Lung (tissue), 12 donors: ENCODE results near the gene ZNF555. TPM values are rescaled to one million over a fixed set of nuclear protein-coding genes. Genes with fewer than 3 reads are reported as not detected.
"Not testable (repeated sequence)": the region's sequence is repeated elsewhere in the genome, so short reads cannot be mapped to it uniquely, and the experiment has no call there.

Experiments
- ATAC-seq: fragments of 200-7000 bp; cut with Tn5 transposase; one replicate; pipeline ENCODE4 v1.9.1; 2020; ENCODE audit warnings: moderate number of reproducible peaks; ENCODE audit not compliant: insufficient read depth, low FRiP score
- DNase-seq, 3 donors: peaks; one replicate each; pipeline ENCODE4 v3.0.0-alpha.2; 2013 to 2017
- H3K27ac ChIP-seq, 2 donors: one replicate each; pipeline ENCODE4 v1.5.1; 2013; ENCODE audit warnings: mild to moderate bottlenecking in 2 of 2, moderate library complexity in 2 of 2, control low read depth in 1 of 2, inconsistent platforms in 1 of 2, low read depth in 1 of 2, low read length in 1 of 2
- H3K27me3 ChIP-seq, 3 donors: one replicate each; pipeline ENCODE4 v1.5.1; 2013; ENCODE audit warnings: low read length in 2 of 3; ENCODE audit not compliant: control insufficient read depth in 3 of 3, insufficient read depth in 3 of 3
- H3K36me3 ChIP-seq, 4 donors: one replicate each; pipeline ENCODE4 v1.5.1; 2013; ENCODE audit warnings: low read length in 4 of 4, mild to moderate bottlenecking in 1 of 4, moderate library complexity in 1 of 4; ENCODE audit not compliant: control insufficient read depth in 4 of 4, insufficient read depth in 4 of 4
- H3K4me1 ChIP-seq, 5 donors: one replicate each; pipeline ENCODE4 v1.5.1; 2013; ENCODE audit warnings: low read length in 5 of 5, mild to moderate bottlenecking in 2 of 5, moderate library complexity in 1 of 5; ENCODE audit not compliant: control insufficient read depth in 5 of 5, insufficient read depth in 5 of 5
- H3K4me3 ChIP-seq: one replicate; pipeline ENCODE4 v1.5.1; 2013; ENCODE audit warnings: mild to moderate bottlenecking, control low read depth, moderate library complexity
- H3K9ac ChIP-seq, 2 donors: one replicate each; pipeline ENCODE4 v1.5.1; 2013; ENCODE audit warnings: low read length in 2 of 2, control low read depth in 1 of 2; ENCODE audit not compliant: insufficient read depth in 1 of 2
- H3K9me3 ChIP-seq, 4 donors: one replicate each; pipeline ENCODE4 v1.5.1; 2013; ENCODE audit warnings: low read length in 3 of 4, mild to moderate bottlenecking in 1 of 4, moderate library complexity in 1 of 4; ENCODE audit not compliant: control insufficient read depth in 4 of 4, insufficient read depth in 3 of 4
- CTCF ChIP-seq: IDR thresholded peaks from 2 replicates; pipeline ENCODE4 v1.5.1; 2012; ENCODE audit warnings: mild to moderate bottlenecking; ENCODE audit errors: control extremely low read depth, extremely low read depth
- WGBS, 2 donors: extraction: QIAGEN DNeasy Blood & Tissue Kit; methylation state at CpG; one replicate each; pipeline ENCODE4 v1.1.7; 2013; 5-methylcytosine and 5-hydroxymethylcytosine counted together
- polyA plus RNA-seq, 2 donors: library from polyadenylated mRNA; stranded (reverse); fragments of 200-250 nt; gene quantifications; one replicate each; pipeline ENCODE4 v1.2.1, GENCODE V29; 2013
- total RNA-seq, 2 donors: library from RNA; depleted of rRNA in 1 of 2; stranded (reverse); fragments of >200 nt in 1 of 2; gene quantifications; one replicate each; pipeline ENCODE4 v1.2.1, GENCODE V29; 2014 to 2021
- donor health status: control.
- donor health status: control.
- donor health status: Bipolar disorder and iron deficiency.
- donor health status: healthy.
- donor health status: DM: yes; HTN: yes; CAD: no.

The ZNF555 gene
- total and polyA plus RNA-seq, 4 donors: 1.6 to 9.6 (median 3.6) TPM

GRCh38 chr19:2885736-2886135 is 44.5 kb downstream of the ZNF555 start:
- Histone ChIP-seq H3K9me3 (no peaks in the 10 kb centered on the region), H3K27me3 (no peaks in the 10 kb centered on the region), H3K4me1 (peaks cover 0 to 1% (median 0%) of the 10 kb centered on the region in 5 donors), H3K27ac (no peak overlapping the region), H3K9ac (no peak overlapping the region), H3K36me3 (no peaks in the 10 kb centered on the region), H3K4me3 (no peak overlapping the region)
- no peak for TF ChIP-seq CTCF
- WGBS, 2 donors: 88 to 93% methylated on average over 17 of the region's 17 CpGs
- DNase-seq (no peak), ATAC-seq (no peak)

GRCh38 chr19:2887391-2887914 is 46.2 kb downstream of the ZNF555 start:
- DNase-seq: peak in 2 of 3 donors; percentile 83 to 87
- ATAC-seq: no peak
- Histone ChIP-seq H3K4me1 (peaks cover 0 to 1% (median 0%) of the 10 kb centered on the region in 5 donors), H3K36me3 (no peaks in the 10 kb centered on the region), H3K4me3 (no peak overlapping the region), H3K27ac (peak overlapping the region in 1 of 2 donors; percentile 15), H3K27me3 (no peaks in the 10 kb centered on the region), H3K9ac (no peak overlapping the region), H3K9me3 (no peaks in the 10 kb centered on the region)
- TF ChIP-seq CTCF: peak; percentile 38
- WGBS, 2 donors: 23 to 29% methylated on average over 9 of the region's 9 CpGs

- H3K9me3 ChIP-seq: no peaks in the 10 kb centered on the region
- no peaks in the 10 kb centered on the region for H3K36me3 ChIP-seq
- no peak overlapping the region for H3K9ac ChIP-seq
- H3K4me1 ChIP-seq: peaks cover 0 to 1% (median 0%) of the 10 kb centered on the region in 5 donors
- peak overlapping the region in 1 of 2 donors; percentile 63 for H3K27ac ChIP-seq
- peak in 1 of 3 donors; percentile 45 for DNase-seq
- WGBS, 2 donors: 39 to 66% methylated on average over 37 of the region's 37 CpGs
- TF ChIP-seq CTCF: no peak
- H3K27me3 ChIP-seq: no peaks in the 10 kb centered on the region
- peak overlapping the region; percentile 10 for H3K4me3 ChIP-seq
- no peak for ATAC-seq
Measured at GRCh38 chr19:2888731-2889224, 47.5 kb downstream of the ZNF555 start.

- not testable (repeated sequence) for DNase-seq, H3K4me1 ChIP-seq, H3K27me3 ChIP-seq, ATAC-seq, H3K27ac ChIP-seq, H3K4me3 ChIP-seq, H3K36me3 ChIP-seq, H3K9ac ChIP-seq, H3K9me3 ChIP-seq
- WGBS, 2 donors: 79 to 89% methylated on average over 8 of the region's 8 CpGs
Measured at GRCh38 chr19:2890531-2890930, 49.3 kb downstream of the ZNF555 start.
